Measurements from ENCODE around the gene RNF207. TPM values are rescaled to one million over a fixed set of nuclear protein-coding genes. Genes with fewer than 3 reads are reported as not detected.
A peak's percentile ranks its signal among the peaks of the same experiment; 100 is the strongest.

Gene RNF207
- total RNA-seq, 1 experiment from 2014 or later = 53.1 TPM

- Histone ChIP-seq H3K9me3 (ENCODE audit: insufficient read depth, low read depth) (no peaks in the 10 kb centered on the region), H3K4me3 (no peak overlapping the region), H3K9me2 (ENCODE audit: insufficient read depth) (no peaks in the 10 kb centered on the region), H4K20me1 (ENCODE audit: insufficient read depth) (no peaks in the 10 kb centered on the region), H2AFZ (no peak overlapping the region), H3K4me2 (no peak overlapping the region), H3K27ac (no peak overlapping the region), H3K36me3 (ENCODE audit: low read depth) (no peaks in the 10 kb centered on the region), H3K4me1 (replicated peaks; ENCODE audit: insufficient read depth) (no peaks in the 10 kb centered on the region), H3K79me2 (ENCODE audit: low read depth) (no peaks in the 10 kb centered on the region), H3K27me3 (ENCODE audit: insufficient read depth, low read depth) (peaks cover 16% of the 10 kb centered on the region), H3F3A (ENCODE audit: insufficient read depth, low read depth) (peaks cover 5% of the 10 kb centered on the region; the same call in 1 of the 2 replicates)
- intact Hi-C loops (cut with micrococcal nuclease; ENCODE audit: unreplicated experiment) = no loop called here
- no peak for TF ChIP-seq EZH2 (IDR thresholded peaks at IDR 0.05; ENCODE audit: low read depth)
- TF ChIP-seq CTCF (conservative IDR thresholded peaks at IDR 0.05) = no peak
- BruUV-seq (replicated peaks) = no TSS peak
- ChIA-PET CTCF (no interaction called here), POLR2A (ENCODE audit: unreplicated experiment) (no interaction called here)
- no peak for DNase-seq
Observed at GRCh38 chr1:6241107-6241886, 35.4 kb downstream of the RNF207 start.

GRCh38 chr1:6241887-6242740, 36.2 kb downstream of the RNF207 start:
- intact Hi-C loops (cut with micrococcal nuclease; ENCODE audit: unreplicated experiment) = no loop called here
- Histone ChIP-seq H3K4me2 (no peak overlapping the region), H3K27me3 (ENCODE audit: insufficient read depth, low read depth) (peaks cover 17% of the 10 kb centered on the region), H3K4me1 (replicated peaks; ENCODE audit: insufficient read depth) (no peaks in the 10 kb centered on the region), H3K9me3 (ENCODE audit: insufficient read depth, low read depth) (no peaks in the 10 kb centered on the region), H3K36me3 (ENCODE audit: low read depth) (no peaks in the 10 kb centered on the region), H2AFZ (no peak overlapping the region), H3K79me2 (ENCODE audit: low read depth) (no peaks in the 10 kb centered on the region), H3K27ac (no peak overlapping the region), H3K9me2 (ENCODE audit: insufficient read depth) (no peaks in the 10 kb centered on the region), H3F3A (ENCODE audit: insufficient read depth, low read depth) (peaks cover 2% of the 10 kb centered on the region; the same call in 1 of the 2 replicates), H3K4me3 (no peak overlapping the region), H4K20me1 (ENCODE audit: insufficient read depth) (no peaks in the 10 kb centered on the region)
- ChIA-PET CTCF (interaction anchor here (0.6 kb wide), 1 partner anchor 186 kb away, joined by 10 read pairs; no protein-coding TSS in a partner anchor), POLR2A (ENCODE audit: unreplicated experiment) (no interaction called here)
- TF ChIP-seq CTCF (conservative IDR thresholded peaks at IDR 0.05) = no peak
- 0 out of 2 replicates have a peak, but pooled peaks have one; percentile 63 for TF ChIP-seq EZH2 (IDR thresholded peaks at IDR 0.05; ENCODE audit: low read depth)
- BruUV-seq (replicated peaks) = no TSS peak
- DNase-seq = no peak

- no peak for DNase-seq
- Histone ChIP-seq H3K4me3 (no peak overlapping the region), H3K4me1 (replicated peaks; ENCODE audit: insufficient read depth) (no peaks in the 10 kb centered on the region), H4K20me1 (ENCODE audit: insufficient read depth) (no peaks in the 10 kb centered on the region), H3K36me3 (ENCODE audit: low read depth) (no peaks in the 10 kb centered on the region), H3K9me3 (ENCODE audit: insufficient read depth, low read depth) (no peaks in the 10 kb centered on the region), H3K79me2 (ENCODE audit: low read depth) (no peaks in the 10 kb centered on the region), H3K27ac (no peak overlapping the region), H3K4me2 (no peak overlapping the region), H3K9me2 (ENCODE audit: insufficient read depth) (no peaks in the 10 kb centered on the region), H3K27me3 (ENCODE audit: insufficient read depth, low read depth) (peaks cover 17% of the 10 kb centered on the region), H2AFZ (no peak overlapping the region), H3F3A (ENCODE audit: insufficient read depth, low read depth) (no peaks in the 10 kb centered on the region; the same call in 1 of the 2 replicates)
- no TSS peak for BruUV-seq (replicated peaks)
- ChIA-PET POLR2A (ENCODE audit: unreplicated experiment) (no interaction called here), CTCF (interaction anchor here (0.6 kb wide), 1 partner anchor 187 kb away, joined by 10 read pairs; no protein-coding TSS in a partner anchor)
- TF ChIP-seq CTCF (conservative IDR thresholded peaks at IDR 0.05) (no peak), EZH2 (IDR thresholded peaks at IDR 0.05; ENCODE audit: low read depth) (no peak)
- intact Hi-C loops (cut with micrococcal nuclease; ENCODE audit: unreplicated experiment) = no loop called here
Observed at GRCh38 chr1:6243053-6243834, 37.3 kb downstream of the RNF207 start.

Measured in PC-9 (cell line).